HEK293T (cell line): ENCODE measurements around the gene PAX2.

Experiments
- ARNT ChIP-seq: fragments of 450-650 bp; IDR thresholded peaks from 2 replicates; pipeline ENCODE4 v1.6.1; 2017; ENCODE audit warnings: mild to moderate bottlenecking
- BHLHE40 ChIP-seq: fragments of 450-650 bp; IDR thresholded peaks from 2 replicates; pipeline ENCODE4 v1.6.1; 2016; ENCODE audit warnings: mild to moderate bottlenecking, moderate library complexity, borderline replicate concordance
- CTBP1 ChIP-seq: fragments of 450-650 bp; IDR thresholded peaks from 2 replicates; pipeline ENCODE4 v1.6.1; 2016; ENCODE audit warnings: borderline replicate concordance
- ELF4 ChIP-seq: fragments of 450-650 bp; IDR thresholded peaks from 2 replicates; pipeline ENCODE4 v1.6.1; 2017; ENCODE audit warnings: antibody characterized with exemption
- FOXA1 ChIP-seq: fragments of 450-650 bp; IDR thresholded peaks from 2 replicates; pipeline ENCODE4 v1.6.1; 2016; ENCODE audit warnings: mild to moderate bottlenecking
- FOXK2 ChIP-seq: fragments of 450-650 bp; IDR thresholded peaks from 2 replicates; pipeline ENCODE4 v1.6.1; 2016; ENCODE audit warnings: mild to moderate bottlenecking
- FOXM1 ChIP-seq: fragments of 450-650 bp; IDR thresholded peaks from 2 replicates; pipeline ENCODE4 v1.6.1; 2017; ENCODE audit warnings: mild to moderate bottlenecking, borderline replicate concordance
- L3MBTL2 ChIP-seq: fragments of 450-650 bp; conservative IDR thresholded peaks from 2 replicates; pipeline ENCODE4 v1.6.1; 2016; ENCODE audit warnings: mild to moderate bottlenecking
- NFRKB ChIP-seq: fragments of 450-650 bp; IDR thresholded peaks from 2 replicates; pipeline ENCODE4 v1.6.1; 2016; ENCODE audit warnings: mild to moderate bottlenecking, moderate library complexity
- SP1 ChIP-seq: fragments of 450-650 bp; IDR thresholded peaks from 2 replicates; pipeline ENCODE4 v1.6.1; 2017
- SUZ12 ChIP-seq: fragments of 450-650 bp; IDR thresholded peaks from 2 replicates; pipeline ENCODE4 v1.6.1; 2016; ENCODE audit warnings: mild to moderate bottlenecking
- TARDBP ChIP-seq: fragments of 450-650 bp; IDR thresholded peaks from 2 replicates; pipeline ENCODE4 v1.6.1; 2016
- ZNF384 ChIP-seq: fragments of 450-650 bp; IDR thresholded peaks from 2 replicates; pipeline ENCODE4 v1.6.1; 2016
- TF ChIP-seq, protein P1 (sequence below): fragments of 450-650 bp; IDR thresholded peaks from 2 replicates; pipeline ENCODE4 v1.6.1; 2016

DNA sequence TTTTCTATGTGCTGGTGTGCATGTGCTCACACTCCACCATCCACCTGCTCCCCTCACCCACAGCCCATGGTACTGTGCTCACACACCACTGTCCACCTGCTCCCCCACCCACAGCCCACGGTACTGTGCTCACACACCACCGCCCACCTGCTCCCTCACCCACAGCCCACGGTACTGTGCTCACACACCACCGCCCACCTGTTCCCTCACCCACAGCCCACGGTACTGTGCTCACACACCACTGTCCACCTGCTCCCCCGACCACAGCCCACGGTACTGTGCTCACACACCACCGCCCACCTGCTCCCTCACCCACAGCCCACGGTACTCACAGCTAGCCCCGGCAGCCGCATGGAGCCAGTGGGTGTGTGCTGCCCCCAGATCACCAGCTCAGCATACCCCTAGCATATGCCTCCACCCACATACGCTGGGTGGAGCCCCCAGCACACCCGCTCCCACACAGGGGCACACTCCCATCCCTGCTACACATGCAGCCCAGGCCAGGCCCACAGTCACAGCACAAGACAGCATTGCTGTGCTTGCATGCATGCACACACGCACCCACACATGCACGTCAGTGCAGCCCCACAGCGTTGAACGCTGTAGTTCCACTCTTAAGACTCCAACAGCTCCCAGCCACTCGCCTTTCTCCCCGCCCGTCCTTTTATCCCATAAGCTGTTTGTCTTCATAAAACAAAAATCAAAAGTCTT, 62.0 kb downstream of the PAX2 start:
- no peak for TF ChIP-seq SP1
- TF ChIP-seq FOXM1, result no peak
- TF ChIP-seq SUZ12, result no peak
- TF ChIP-seq NFRKB, result no peak
- no peak for TF ChIP-seq ZNF384
- no peak for TF ChIP-seq FOXA1
- TF ChIP-seq TARDBP, result no peak
- no peak for TF ChIP-seq L3MBTL2
- TF ChIP-seq ELF4, result no peak
- TF ChIP-seq, protein P1, sequence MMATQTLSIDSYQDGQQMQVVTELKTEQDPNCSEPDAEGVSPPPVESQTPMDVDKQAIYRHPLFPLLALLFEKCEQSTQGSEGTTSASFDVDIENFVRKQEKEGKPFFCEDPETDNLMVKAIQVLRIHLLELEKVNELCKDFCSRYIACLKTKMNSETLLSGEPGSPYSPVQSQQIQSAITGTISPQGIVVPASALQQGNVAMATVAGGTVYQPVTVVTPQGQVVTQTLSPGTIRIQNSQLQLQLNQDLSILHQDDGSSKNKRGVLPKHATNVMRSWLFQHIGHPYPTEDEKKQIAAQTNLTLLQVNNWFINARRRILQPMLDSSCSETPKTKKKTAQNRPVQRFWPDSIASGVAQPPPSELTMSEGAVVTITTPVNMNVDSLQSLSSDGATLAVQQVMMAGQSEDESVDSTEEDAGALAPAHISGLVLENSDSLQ, result no peak
- no peak for TF ChIP-seq CTBP1
- no peak for TF ChIP-seq BHLHE40
- no peak for TF ChIP-seq ARNT
- no peak for TF ChIP-seq FOXK2
